ENCODE measurements around the gene SEMA6B. TPM values are rescaled to one million over a fixed set of nuclear protein-coding genes. Genes with fewer than 3 reads are reported as not detected.

The SEMA6B gene
- total RNA-seq, 1 experiment from 2014 or later: 29.2 TPM

DNA sequence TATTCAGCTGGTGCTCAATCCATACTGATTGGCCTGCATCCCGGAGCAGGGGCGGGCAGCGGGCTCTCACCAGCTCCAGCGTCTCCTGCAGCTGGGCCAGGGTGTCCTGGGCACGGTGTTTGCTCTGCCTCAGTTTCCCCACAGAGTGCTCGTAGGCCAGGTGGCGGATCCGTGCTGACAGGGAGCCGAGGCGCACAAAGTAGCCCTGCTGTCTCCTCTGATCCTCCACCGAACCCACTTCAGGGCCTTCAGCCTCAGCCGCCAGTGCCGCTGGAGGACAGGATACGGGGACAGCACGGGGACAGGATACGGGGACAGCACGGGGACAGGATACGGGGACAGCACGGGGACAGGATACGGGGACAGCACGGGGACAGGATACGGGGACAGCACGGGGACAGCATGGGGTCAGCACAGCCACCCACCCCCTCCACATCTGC is 33.9 kb downstream of the SEMA6B start:
- DNase-seq (ENCODE audit: low spot score): no peak

DNA sequence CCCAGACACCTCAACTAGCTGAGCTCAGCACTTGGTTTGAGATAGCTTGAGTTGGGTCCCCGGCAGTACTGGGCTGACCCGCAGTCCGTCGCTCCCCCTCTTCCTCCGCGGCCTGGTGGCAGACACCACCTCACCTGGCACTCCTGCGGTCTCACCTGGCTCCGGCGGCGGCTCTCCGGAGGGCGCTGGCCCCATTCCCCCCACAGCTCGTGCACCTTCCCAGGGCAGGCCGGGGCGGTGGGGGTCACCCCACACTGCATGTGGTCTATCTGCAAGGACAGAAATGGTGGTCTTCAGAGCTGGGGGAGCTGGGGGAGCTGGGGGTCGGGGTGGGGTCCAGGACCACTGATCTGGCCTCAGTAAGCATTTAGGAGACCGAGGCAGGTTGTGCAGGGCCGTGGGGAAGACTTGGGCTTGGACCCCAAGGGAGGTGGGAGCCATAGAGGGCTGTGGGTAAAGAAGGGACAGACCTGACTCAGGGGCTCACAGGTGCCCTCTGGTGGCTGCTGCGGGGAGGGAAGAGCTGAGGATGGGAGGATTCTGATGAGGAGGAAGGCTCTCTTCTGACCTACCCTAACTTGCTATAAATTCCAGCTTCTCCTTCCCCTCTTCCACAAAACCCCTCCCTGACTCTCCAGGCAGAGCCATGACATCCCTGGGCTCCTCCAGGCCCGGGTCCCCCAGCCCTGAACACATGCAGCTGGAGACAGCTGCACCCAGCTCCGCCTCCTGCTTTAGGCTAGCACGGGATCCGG is 34.5 kb downstream of the SEMA6B start:
- peak; percentile 50 for DNase-seq (ENCODE audit: low spot score)

DNA sequence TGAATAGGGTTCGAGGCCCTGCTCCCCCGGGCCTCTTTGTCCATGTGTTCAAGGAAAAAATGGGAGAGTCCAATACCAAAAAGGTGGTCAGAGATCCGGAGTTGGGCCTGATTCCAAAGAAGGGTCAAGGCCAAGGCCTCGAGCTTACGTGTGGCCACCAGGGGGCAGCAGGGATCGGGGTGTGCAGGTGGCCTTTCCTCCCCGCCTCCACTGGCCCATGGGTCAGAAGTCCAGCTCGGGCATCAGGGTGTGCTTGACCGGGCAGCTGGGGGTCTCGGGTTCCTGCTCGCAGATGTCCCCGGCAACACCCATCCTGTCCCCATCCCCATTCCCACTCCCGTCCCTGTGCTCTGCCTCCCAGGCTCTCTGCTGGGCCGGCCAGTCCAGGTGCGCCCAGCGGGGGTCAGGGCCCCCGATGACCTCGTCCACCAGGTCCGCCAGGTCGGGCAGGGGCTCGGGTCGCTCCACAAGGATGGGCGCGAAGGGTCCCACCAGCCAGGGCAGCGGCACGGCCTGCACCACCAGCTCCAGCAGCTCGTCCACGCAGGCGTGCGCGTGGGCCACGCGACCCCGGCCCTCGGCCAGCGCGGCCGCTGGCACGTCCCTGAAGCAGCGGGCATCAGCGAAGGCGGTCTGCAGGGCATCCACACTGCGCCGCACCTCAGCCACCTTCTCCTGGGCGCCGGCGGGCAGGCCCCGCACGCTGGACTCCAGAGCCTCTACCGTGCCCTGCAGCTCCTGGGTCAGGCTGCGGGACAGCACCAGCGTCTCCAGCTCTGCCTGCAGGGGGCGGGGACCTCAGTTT is 36.0 kb downstream of the SEMA6B start:
- DNase-seq (ENCODE audit: low spot score): peak; percentile 37

DNA sequence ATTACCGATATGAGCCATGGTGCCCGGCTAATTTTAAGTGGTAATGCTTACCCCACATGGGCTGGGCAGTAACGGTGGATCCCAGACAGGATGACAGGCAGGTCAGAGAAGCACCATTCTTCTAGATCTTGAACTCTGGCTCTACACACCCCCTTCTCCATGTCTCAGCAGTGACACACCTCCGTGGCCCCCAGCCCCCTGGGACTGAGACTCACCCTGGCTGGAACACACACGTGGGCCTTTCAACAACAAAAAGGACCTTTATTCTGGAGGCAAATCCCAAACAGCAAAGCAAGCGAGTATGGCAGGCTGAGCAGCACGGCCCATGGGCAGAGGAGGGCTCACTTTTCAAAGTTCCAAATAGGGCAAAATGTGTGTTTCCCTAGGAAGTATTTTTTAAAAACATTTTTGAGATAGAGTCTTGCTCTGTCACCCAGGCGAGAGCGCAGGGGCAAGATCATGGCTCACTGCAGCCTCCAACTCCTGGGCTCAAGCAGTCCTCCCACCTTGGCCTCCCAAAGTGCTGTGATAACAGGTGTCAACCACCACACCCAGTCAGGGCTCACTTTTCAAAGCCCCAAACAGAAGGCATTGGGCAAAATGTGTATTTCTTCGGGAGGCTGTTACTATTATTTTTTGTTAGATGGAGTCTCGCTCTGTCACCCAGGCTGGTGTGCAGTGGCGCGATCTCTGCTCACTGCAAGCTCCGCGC is 37.0 kb downstream of the SEMA6B start:
- no peak for DNase-seq (ENCODE audit: low spot score)

DNA sequence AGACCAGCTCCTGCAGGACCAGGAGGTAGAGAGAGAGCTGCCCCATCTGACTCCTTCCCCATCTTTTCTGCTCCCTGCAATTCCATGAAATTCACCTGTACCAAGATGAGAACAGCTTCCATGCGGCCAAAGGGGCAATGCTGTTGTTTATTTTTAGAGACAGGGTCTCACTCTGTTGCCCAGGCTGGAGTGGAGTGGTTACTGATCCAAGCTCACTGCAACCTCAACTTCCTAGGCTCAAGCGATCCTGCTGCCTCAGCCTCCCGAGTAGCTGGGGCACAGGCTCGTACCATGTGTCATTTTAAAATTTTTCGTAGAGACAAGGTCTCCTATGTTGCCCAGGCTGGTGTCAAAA is 37.6 kb downstream of the SEMA6B start:
- no peak for DNase-seq (ENCODE audit: low spot score)

- DNase-seq (ENCODE audit: low spot score): peak; percentile 61
Measured at GRCh38 chr19:4521170-4521887, 38.2 kb downstream of the SEMA6B start.

- no peak for DNase-seq (ENCODE audit: low spot score)
Measured at GRCh38 chr19:4519521-4520277, 39.8 kb downstream of the SEMA6B start.

GRCh38 chr19:4519172-4519496 is 40.4 kb downstream of the SEMA6B start:
- DNase-seq (ENCODE audit: low spot score): no peak

DNA sequence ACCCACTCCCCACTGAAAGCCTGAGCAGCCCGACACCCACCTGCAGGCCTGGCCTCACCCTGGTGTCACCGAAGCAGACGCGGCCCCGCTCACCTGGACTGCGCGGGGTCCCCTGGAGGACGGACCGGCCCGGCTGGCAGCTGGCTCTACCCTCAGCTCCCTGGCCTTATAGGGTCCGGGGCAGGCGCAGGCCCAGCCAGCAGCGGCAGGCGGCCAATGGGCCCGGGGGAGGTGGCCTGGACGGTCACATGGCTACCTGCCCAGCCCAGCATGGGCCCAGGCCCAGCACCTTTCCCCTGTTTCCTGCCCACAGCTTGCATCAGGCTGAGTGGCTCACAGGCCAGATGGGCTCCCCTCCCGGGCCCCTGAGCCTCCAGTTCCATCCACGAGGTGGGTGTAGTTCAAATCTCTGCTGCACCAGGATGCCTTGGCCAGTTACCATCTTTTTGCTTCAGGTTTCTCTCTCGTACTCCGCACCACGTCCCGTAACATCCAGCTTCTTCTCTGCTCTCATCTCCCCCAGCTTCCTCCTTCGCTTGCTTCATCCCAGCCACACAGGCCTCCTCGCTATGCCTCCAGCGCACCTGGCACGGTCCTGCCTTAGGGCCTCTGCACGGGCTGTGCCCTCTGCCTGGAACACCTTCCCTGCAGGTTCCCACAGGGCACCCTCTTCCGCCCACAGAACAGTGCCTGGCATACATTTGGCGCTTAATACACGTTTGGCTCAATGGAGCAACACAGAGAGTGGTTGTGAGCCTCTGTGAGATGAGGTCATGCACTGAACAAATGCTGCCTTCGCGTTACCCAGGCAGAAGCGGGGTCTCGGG is 40.9 kb downstream of the SEMA6B start, which contains the start of gene PLIN4:
PLIN4 (minus strand) TSS at position 142 of the 827 bp plus-strand sequence. CDS start 214 bp downstream, outside the sequence.
- DNase-seq (ENCODE audit: low spot score): no peak

DNA sequence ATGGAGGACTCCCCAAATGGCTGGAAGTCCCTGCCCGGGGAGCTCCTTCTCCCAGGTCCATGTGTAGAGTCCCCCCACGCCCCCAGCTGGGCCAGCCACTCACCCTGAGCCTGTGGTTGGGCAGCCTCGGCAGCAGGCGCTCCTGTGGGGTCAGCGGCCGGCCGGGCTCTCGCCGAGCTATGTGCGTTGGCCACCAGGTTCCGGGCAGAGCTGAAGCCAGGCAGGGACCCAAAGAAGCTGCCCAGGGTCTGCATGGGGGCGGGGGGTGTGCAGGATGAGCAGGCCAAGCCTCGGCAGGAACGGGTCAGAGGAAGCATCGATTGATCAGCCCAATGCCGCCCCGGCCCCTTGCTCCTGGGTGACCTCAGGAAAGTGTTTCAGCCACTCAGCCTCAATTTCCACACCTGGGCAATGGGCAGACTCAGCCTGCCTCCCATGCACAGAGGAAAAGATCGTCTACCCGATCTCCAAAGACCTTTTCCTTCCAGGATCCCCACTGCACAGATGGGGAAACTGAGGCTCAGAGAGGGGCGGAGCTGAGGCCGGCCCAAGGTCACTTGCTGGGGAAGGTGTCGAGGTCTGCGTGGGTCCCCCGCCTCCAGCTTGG is 41.9 kb downstream of the SEMA6B start:
- DNase-seq (ENCODE audit: low spot score): no peak

GRCh38 chr19:4516939-4517300 is 42.6 kb downstream of the SEMA6B start:
- DNase-seq (ENCODE audit: low spot score): no peak

GRCh38 chr19:4516199-4516938 is 43.1 kb downstream of the SEMA6B start:
- DNase-seq (ENCODE audit: low spot score): no peak

GRCh38 chr19:4515732-4516131 is 43.8 kb downstream of the SEMA6B start:
- DNase-seq (ENCODE audit: low spot score): no peak

DNA sequence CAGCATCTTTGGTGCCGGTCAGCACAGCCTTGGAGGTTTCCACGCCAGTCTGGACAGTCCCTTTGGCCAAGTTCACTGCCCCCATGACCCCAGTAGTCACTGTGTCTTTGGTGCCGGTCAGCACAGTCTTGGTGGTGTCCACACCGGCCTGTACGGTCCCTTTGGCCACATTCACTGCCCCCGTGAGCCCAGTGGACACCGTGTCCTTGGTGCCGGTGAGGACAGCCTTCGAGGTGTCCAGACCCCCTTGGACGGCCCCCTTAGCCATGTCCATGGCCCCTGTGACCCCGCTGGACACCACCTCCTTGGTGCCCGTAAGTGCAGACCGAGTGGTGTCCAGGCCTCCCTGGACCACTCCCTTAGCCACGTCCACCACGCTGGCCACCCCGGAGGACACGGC is 46.2 kb downstream of the SEMA6B start:
- DNase-seq (ENCODE audit: low spot score): no peak

- DNase-seq (ENCODE audit: low spot score): no peak
Measured at GRCh38 chr19:4512070-4512469, 47.4 kb downstream of the SEMA6B start.

DNA sequence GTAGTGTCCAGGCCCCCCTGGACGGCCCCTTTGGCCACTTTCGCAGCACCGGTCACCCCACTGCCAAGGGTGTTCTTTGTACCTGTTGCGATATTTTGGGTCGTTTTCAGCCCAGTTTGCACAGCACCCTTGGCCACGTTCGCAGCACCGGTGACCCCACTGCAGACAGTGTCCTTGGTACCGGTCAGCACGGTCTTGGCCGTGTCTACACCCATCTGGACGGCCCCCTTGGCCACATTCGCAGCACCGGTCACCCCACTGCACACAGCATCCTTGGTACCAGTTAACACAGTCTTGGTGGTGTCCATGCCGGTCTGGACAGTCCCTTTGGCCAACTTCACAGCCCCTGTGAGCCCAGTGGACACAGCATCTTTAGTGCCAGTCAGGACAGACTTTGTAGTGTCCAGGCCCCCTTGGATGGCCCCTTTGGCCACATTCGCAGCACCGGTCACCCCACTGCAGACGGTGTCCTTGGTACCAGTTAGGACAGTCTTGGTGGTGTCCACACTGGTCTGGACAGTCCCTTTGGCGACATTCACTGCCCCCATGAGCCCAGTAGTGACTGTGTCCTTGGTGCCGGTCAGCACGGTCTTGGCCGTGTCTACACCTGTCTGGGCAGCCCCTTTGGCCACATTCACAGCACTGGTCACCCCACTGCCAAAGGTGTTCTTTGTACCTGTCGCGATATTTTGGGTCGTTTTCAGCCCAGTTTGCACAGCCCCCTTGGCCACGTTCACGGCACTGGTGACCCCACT is 48.0 kb downstream of the SEMA6B start:
- no peak for DNase-seq (ENCODE audit: low spot score)

- no peak for DNase-seq (ENCODE audit: low spot score)
Measured at GRCh38 chr19:4510435-4511255, 48.8 kb downstream of the SEMA6B start.

- DNase-seq (ENCODE audit: low spot score): no peak
Measured at GRCh38 chr19:4508698-4509097, 50.8 kb downstream of the SEMA6B start.

Measured in A172 (cell line).